Testis (tissue), 3 donors: ENCODE data around the gene PRPSAP1. TPM values are rescaled to one million over a fixed set of nuclear protein-coding genes. Genes with fewer than 3 reads are reported as not detected.

ENCODE experiments used
- DNase-seq: peaks from one replicate; pipeline ENCODE4 v3.0.0-alpha.2; 2019
- H3K27ac ChIP-seq, 2 donors: fragments of 200-600 bp; sonication (generic); one replicate each; pipeline ENCODE4 v1.5.1; 2019
- H3K27me3 ChIP-seq: fragments of 200-600 bp; sonication (generic); one replicate; pipeline ENCODE4 v1.5.1; 2019
- H3K36me3 ChIP-seq: fragments of 200-600 bp; sonication (generic); one replicate; pipeline ENCODE4 v1.5.1; 2017; ENCODE audit warnings: low read depth; ENCODE audit errors: missing control alignments
- H3K4me1 ChIP-seq: fragments of 200-600 bp; sonication (generic); one replicate; pipeline ENCODE4 v1.5.1; 2019
- H3K4me3 ChIP-seq, 2 donors: fragments of 200-600 bp; sonication (generic); one replicate each; pipeline ENCODE4 v1.5.1; 2017 to 2019
- H3K9me3 ChIP-seq: fragments of 200-600 bp; sonication (generic); one replicate; pipeline ENCODE4 v1.5.1; 2017
- POLR2A ChIP-seq: fragments of 450-650 bp; IDR thresholded peaks from one replicate; pipeline ENCODE4 v1.6.1; 2017; ENCODE audit warnings: antibody characterized with exemption, mild to moderate bottlenecking, moderate library complexity
- WGBS, 2 donors: methylation state at CpG; one replicate each; pipeline ENCODE4 v1.1.5; 2018; 5-methylcytosine and 5-hydroxymethylcytosine counted together
- intact Hi-C: fragments of 100-400 bp; cut with DNase I; formaldehyde crosslinking; loops from one replicate; pipeline ENCODE4 v1.15.1; 2023; ENCODE audit warnings: low total_unique reads
- polyA plus RNA-seq: library from polyadenylated mRNA; stranded (reverse); fragments of 350-450 nt; fragmentation: Illumina TruSeq; extraction: RNeasy Lipid Tissue Mini Kit (QIAGEN cat#74804); gene quantifications from one replicate; pipeline ENCODE4 v1.2.3, GENCODE V29; 2014; ENCODE audit warnings: low read depth, low replicate concordance; ENCODE audit not compliant: insufficient read depth
- total RNA-seq, 2 donors: library from RNA; depleted of rRNA; stranded (reverse); fragments of >200 nt; gene quantifications; one replicate each; pipeline ENCODE4 v1.2.3, GENCODE V29; 2016
- TF ChIP-seq, protein P1 (sequence below), 3 experiments: fragments of 450-650 bp in 2 of 3; fragments of 200-600 bp in 1 of 3; sonication (generic) in 1 of 3; IDR thresholded peaks; one replicate each; pipeline ENCODE4 v1.5.1; 2016 to 2019; ENCODE audit warnings: antibody characterized with exemption in 3 of 3, mild to moderate bottlenecking in 2 of 3, moderate library complexity in 1 of 3

The PRPSAP1 gene
- total and polyA plus RNA-seq, 3 donors from 2014 or later: 132 to 184 (median 152) TPM

DNA sequence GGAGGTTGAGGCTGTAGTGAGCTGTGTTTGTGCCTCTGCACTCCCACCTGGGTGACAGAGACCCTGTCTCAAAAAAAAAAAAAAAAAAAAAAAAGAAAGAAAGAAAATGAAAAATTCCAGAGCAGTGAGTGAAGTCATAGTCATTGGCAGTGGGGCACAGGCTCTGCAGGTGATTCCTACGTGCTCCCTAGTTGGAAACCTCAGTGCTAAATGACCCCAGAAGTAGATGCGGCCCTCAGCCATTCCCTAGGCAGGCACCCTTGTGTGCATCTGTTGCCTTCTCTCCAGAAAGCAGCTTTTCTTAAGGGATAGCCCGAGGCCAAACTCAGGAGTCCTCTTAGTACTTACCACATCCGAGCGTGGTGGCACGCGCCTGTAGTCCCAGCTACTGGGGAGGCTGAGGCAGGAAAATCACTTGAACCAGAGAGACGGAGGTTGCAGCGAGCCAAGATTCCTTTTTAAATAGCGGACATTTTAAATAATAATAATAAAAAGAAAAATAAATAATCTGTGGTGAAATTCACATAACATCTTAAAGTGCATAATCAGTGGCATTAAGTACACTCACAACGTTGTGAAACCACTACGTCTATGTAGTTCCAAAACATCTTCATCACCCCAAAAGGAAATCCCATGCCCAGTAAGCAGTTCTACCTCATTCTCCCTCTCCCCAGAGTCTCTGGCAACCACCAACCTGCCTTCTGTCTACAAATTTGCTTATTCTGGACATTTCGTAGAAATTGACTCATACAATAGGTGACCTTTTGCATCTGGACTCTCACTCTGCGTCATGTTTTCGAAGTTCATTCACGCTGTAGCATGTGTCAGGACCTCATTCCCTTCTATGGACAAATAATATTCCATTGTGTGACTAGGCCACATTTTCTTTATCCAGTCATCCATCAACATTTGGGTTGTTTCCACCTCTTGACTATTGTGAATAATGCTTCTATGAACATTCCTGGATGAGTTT lies 18.2 kb upstream of the PRPSAP1 start:
- no peaks in the 10 kb centered on the region for H3K27me3 ChIP-seq
- DNase-seq: no peak
- intact Hi-C loops: no loop called here
- WGBS, 2 donors: 95 to 97% methylated on average over 16 of the region's 16 CpGs
- H3K4me3 ChIP-seq: no peak overlapping the region
- H3K9me3 ChIP-seq: no peaks in the 10 kb centered on the region
- TF ChIP-seq, protein P1, sequence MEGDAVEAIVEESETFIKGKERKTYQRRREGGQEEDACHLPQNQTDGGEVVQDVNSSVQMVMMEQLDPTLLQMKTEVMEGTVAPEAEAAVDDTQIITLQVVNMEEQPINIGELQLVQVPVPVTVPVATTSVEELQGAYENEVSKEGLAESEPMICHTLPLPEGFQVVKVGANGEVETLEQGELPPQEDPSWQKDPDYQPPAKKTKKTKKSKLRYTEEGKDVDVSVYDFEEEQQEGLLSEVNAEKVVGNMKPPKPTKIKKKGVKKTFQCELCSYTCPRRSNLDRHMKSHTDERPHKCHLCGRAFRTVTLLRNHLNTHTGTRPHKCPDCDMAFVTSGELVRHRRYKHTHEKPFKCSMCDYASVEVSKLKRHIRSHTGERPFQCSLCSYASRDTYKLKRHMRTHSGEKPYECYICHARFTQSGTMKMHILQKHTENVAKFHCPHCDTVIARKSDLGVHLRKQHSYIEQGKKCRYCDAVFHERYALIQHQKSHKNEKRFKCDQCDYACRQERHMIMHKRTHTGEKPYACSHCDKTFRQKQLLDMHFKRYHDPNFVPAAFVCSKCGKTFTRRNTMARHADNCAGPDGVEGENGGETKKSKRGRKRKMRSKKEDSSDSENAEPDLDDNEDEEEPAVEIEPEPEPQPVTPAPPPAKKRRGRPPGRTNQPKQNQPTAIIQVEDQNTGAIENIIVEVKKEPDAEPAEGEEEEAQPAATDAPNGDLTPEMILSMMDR (IDR thresholded peaks at IDR 0.05): no peak
- TF ChIP-seq POLR2A: no peak
- H3K4me1 ChIP-seq: peaks cover 18% of the 10 kb centered on the region
- H3K36me3 ChIP-seq: no peaks in the 10 kb centered on the region
- no peak overlapping the region for H3K27ac ChIP-seq

DNA sequence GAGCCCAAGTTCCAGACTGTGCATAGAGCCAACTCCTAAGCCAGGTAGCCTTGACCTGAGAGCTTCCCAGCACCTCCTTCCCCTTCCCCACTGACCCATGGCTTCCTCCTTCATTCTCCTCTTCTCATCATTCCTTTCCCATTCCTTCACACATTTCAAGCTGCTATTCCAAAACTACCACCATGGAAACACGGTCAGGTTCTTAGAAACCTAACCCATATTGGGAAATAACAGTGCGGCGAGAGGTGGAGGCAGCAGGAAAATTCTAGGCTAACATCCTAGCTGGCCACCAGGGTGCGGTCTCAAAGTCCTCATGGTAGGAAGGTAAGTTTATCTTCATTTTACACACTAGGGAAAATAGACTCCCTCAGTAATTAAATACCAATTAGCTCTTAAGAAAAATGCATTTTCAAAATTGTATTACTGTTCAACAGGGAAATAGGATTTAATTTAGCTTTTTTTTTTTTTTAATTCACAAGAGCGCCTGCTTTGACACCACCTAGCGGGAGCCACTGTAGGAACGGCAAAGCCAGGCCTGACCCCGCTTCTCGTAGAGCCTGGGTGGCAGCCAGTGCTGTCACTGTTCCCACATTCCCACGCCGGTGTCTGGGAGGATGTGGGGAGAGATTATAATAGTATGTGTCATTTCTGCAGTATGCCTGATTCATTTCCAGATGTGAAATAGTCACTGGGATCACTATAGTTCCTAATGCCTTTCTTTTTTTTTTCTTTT lies 16.7 kb upstream of the PRPSAP1 start:
- intact Hi-C loops: no loop called here
- TF ChIP-seq, protein P1 (IDR thresholded peaks at IDR 0.05): peak; percentile 13 to 27 (median 26)
- TF ChIP-seq POLR2A: no peak
- peak; percentile 63 for DNase-seq
- Histone ChIP-seq H3K27ac (no peak overlapping the region), H3K4me3 (no peak overlapping the region), H3K9me3 (no peaks in the 10 kb centered on the region), H3K36me3 (no peaks in the 10 kb centered on the region), H3K4me1 (peaks cover 3% of the 10 kb centered on the region), H3K27me3 (no peaks in the 10 kb centered on the region)
- WGBS, 2 donors: 38 to 58% methylated on average over 11 of the region's 11 CpGs

DNA sequence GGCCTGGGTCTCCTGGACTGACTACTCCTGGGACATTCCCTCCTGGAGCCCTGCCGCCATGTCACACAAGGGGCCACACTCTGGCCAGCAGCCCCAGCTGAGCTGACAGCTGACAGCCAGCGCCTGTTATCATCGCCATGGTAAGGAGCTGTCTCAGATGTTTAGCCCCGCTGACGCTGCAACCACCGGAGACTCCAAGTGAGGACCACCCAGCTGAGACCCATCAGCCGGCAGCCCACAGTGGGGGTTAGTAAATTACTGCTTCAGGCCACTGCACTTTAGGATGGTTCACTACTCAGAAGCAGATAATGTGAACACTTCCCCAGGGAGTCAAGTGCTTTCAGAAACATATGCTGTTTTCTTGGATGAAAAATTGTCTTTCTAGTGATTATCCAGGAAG lies 16.1 kb upstream of the PRPSAP1 start:
- Histone ChIP-seq H3K27ac (no peak overlapping the region), H3K4me1 (peaks cover 3% of the 10 kb centered on the region), H3K27me3 (no peaks in the 10 kb centered on the region), H3K36me3 (no peaks in the 10 kb centered on the region), H3K9me3 (no peaks in the 10 kb centered on the region), H3K4me3 (no peak overlapping the region)
- intact Hi-C loops: no loop called here
- 84% methylated on average over 7 of the region's 7 CpGs for WGBS, 2 donors
- TF ChIP-seq POLR2A: no peak
- TF ChIP-seq, protein P1 (IDR thresholded peaks at IDR 0.05): no peak
- DNase-seq: no peak

DNA sequence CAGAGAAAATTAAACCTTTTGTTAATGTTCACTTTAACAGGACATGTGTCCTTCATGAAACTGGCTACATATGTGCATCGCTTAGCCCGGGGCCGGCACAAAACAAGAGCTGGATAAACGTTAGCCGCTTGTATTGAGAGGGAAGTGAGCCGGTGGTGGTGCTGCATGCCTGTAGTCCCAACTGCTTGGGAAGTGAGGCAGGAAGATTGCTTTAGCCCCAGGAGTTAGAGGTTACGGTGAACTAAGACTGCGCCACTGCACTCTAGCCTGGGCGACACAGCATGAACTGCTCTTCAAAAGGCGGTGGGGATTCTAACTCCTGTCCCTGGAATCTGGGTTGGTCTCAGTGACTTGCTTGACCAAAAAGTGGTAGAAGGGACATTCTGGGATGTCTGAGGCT lies 15.7 kb upstream of the PRPSAP1 start:
- WGBS, 2 donors: 91 to 93% methylated on average over 10 of the region's 10 CpGs
- no peak for DNase-seq
- no peak overlapping the region for H3K4me3 ChIP-seq
- intact Hi-C loops: no loop called here
- H3K4me1 ChIP-seq: peaks cover 3% of the 10 kb centered on the region
- no peaks in the 10 kb centered on the region for H3K9me3 ChIP-seq
- TF ChIP-seq, protein P1 (IDR thresholded peaks at IDR 0.05): no peak
- no peak for TF ChIP-seq POLR2A
- no peak overlapping the region for H3K27ac ChIP-seq
- no peaks in the 10 kb centered on the region for H3K27me3 ChIP-seq
- no peaks in the 10 kb centered on the region for H3K36me3 ChIP-seq
